HFF-Myc (cell line): ENCODE measurements around the gene TRIM46.
"Not testable (repeated sequence)": the region's sequence is repeated elsewhere in the genome, so short reads cannot be mapped to it uniquely, and the experiment has no call there.

Experiments
- DNase-seq: peaks from one replicate; pipeline ENCODE4 v3.0.0-alpha.2; 2011; ENCODE audit warnings: low read depth; ENCODE audit errors: extremely low read depth
- H3K4me3 ChIP-seq: replicated peaks from 2 replicates; pipeline ENCODE4 v1.5.1; 2011; ENCODE audit warnings: low read depth, mild to moderate bottlenecking, control low read depth, low read length
- CTCF ChIP-seq: IDR thresholded peaks from 2 replicates; pipeline ENCODE4 v1.5.1; 2012; ENCODE audit warnings: mild to moderate bottlenecking, low read depth, low read length, control low read depth; ENCODE audit errors: missing control alignments

TRIM46 gene

GRCh38 chr1:155166051-155166470, 7.6 kb upstream of the TRIM46 start:
- no peak for DNase-seq
- TF ChIP-seq CTCF = no peak
- H3K4me3 ChIP-seq = no peak overlapping the region

GRCh38 chr1:155166471-155167165, 7.0 kb upstream of the TRIM46 start:
- no peak overlapping the region for H3K4me3 ChIP-seq
- TF ChIP-seq CTCF = no peak
- DNase-seq = no peak

GRCh38 chr1:155167166-155168104, 6.2 kb upstream of the TRIM46 start:
- peak; percentile 90 for TF ChIP-seq CTCF
- no peak overlapping the region for H3K4me3 ChIP-seq
- DNase-seq = peak; percentile 77

GRCh38 chr1:155168105-155168445, 5.6 kb upstream of the TRIM46 start:
- DNase-seq, H3K4me3 ChIP-seq: not testable (repeated sequence)

- no peak for DNase-seq
- no peak overlapping the region for H3K4me3 ChIP-seq
- TF ChIP-seq CTCF = no peak
Measured at GRCh38 chr1:155168456-155169210, 5.0 kb upstream of the TRIM46 start.

GRCh38 chr1:155169541-155169940, 4.1 kb upstream of the TRIM46 start:
- no peak overlapping the region for H3K4me3 ChIP-seq
- TF ChIP-seq CTCF = no peak
- DNase-seq = no peak
